H1 (cell line): ENCODE results near the gene TXN2. TPM values are rescaled to one million over a fixed set of nuclear protein-coding genes. Genes with fewer than 3 reads are reported as not detected.

Experiments used
- CTCF ChIA-PET: fragments of 300-600 bp; sonication (Branson Sonifier 250); formaldehyde crosslinking; loops from one replicate; lab custom pipeline; 2021; ENCODE audit not compliant: partially characterized antibody; lab: Charles Lee
- POLR2A ChIA-PET: fragments of 300-600 bp; sonication (Branson Sonifier 250); formaldehyde crosslinking; loops from one replicate; lab custom pipeline; 2021; ENCODE audit warnings: inconsistent platforms; ENCODE audit not compliant: partially characterized antibody; lab: Charles Lee
- DNase-seq, 2 experiments: peaks; one replicate each; pipeline versions ENCODE4 v3.0.0 to v3.0.0-alpha.2; 2010 to 2022; ENCODE audit warnings: low spot score in 2 of 2, low read depth in 1 of 2, mixed read lengths in 1 of 2
- FAIRE-seq: peaks from 2 replicates; lab custom pipeline; 2011; peaks lifted over from hg19 to GRCh38; lab: Jason Lieb, UNC
- H2AFZ ChIP-seq: 2 replicates; pipeline ENCODE4 v1.8.1; 2012; ENCODE audit warnings: low read length, inconsistent platforms
- H2AK5ac ChIP-seq: 2 replicates; pipeline ENCODE4 v1.6.1; 2013; ENCODE audit warnings: low read depth, low read length
- H2BK120ac ChIP-seq: replicated peaks from 2 replicates; pipeline ENCODE3; 2013; ENCODE audit warnings: low read depth, low read length, inconsistent platforms
- H2BK12ac ChIP-seq: 2 replicates; pipeline ENCODE4 v1.6.1; 2013; ENCODE audit warnings: low read depth, low read length
- H2BK15ac ChIP-seq: 2 replicates; pipeline ENCODE4 v1.6.1; 2013; ENCODE audit warnings: low read length
- H2BK20ac ChIP-seq: 2 replicates; pipeline ENCODE4 v1.6.1; 2013; ENCODE audit warnings: low read length
- H2BK5ac ChIP-seq: 2 replicates; pipeline ENCODE4 v1.6.1; 2013; ENCODE audit warnings: low read depth, low read length
- H3K14ac ChIP-seq: 2 replicates; pipeline ENCODE4 v1.6.1; 2013; ENCODE audit warnings: inconsistent platforms; ENCODE audit not compliant: insufficient read length
- H3K18ac ChIP-seq: 2 replicates; pipeline ENCODE4 v1.6.1; 2013; ENCODE audit warnings: low read length; ENCODE audit errors: extremely low read depth
- H3K23ac ChIP-seq: 2 replicates; pipeline ENCODE4 v1.6.1; 2013; ENCODE audit warnings: inconsistent platforms; ENCODE audit not compliant: insufficient read length
- H3K23me2 ChIP-seq: 2 replicates; pipeline ENCODE4 v1.6.1; 2013; ENCODE audit warnings: low read depth, low read length
- H3K27ac ChIP-seq: 2 replicates; pipeline ENCODE4 v1.6.1; 2011; ENCODE audit warnings: low read depth, low read length, inconsistent platforms
- H3K27me3 ChIP-seq, 4 experiments: replicated peaks in 1 of 4; 1 replicate in 1 of 4; 2 replicates in 3 of 4; pipeline versions ENCODE4 v1.6.1 to v1.8.1; 2011 to 2013; ENCODE audit warnings: low read length in 3 of 4, mild to moderate bottlenecking in 3 of 4, inconsistent platforms in 2 of 4, mixed read lengths in 2 of 4, moderate library complexity in 1 of 4; ENCODE audit not compliant: control insufficient read depth in 3 of 4, insufficient read depth in 3 of 4; ENCODE audit errors: extremely low read depth in 1 of 4
- H3K36me3 ChIP-seq, 4 experiments: 2 replicates each; pipeline versions ENCODE4 v1.6.1 to v1.8.1; 2011 to 2013; ENCODE audit warnings: mild to moderate bottlenecking in 4 of 4, low read length in 3 of 4, moderate library complexity in 2 of 4, control low read depth in 1 of 4, inconsistent platforms in 1 of 4; ENCODE audit not compliant: insufficient read depth in 4 of 4, control insufficient read depth in 2 of 4
- H3K4ac ChIP-seq: replicated peaks from 2 replicates; pipeline ENCODE3; 2013; ENCODE audit warnings: low read length, low read depth, mixed read lengths, inconsistent platforms; ENCODE audit not compliant: insufficient read length
- H3K4me1 ChIP-seq, 4 experiments: replicated peaks in 1 of 4; 1 replicate in 1 of 4; 2 replicates in 3 of 4; pipeline versions ENCODE4 v1.6.1 to v1.8.1; 2011 to 2013; ENCODE audit warnings: low read length in 3 of 4, inconsistent platforms in 2 of 4, mixed read lengths in 1 of 4; ENCODE audit not compliant: insufficient read depth in 4 of 4, control insufficient read depth in 3 of 4
- H3K4me2 ChIP-seq, 2 experiments: 2 replicates each; pipeline versions ENCODE4 v1.6.1 to v1.8.1; 2011 to 2013; ENCODE audit warnings: low read depth in 2 of 2, low read length in 2 of 2, control low read depth in 1 of 2, inconsistent platforms in 1 of 2, mild to moderate bottlenecking in 1 of 2; ENCODE audit not compliant: insufficient read depth in 1 of 2
- H3K4me3 ChIP-seq, 4 experiments: fragments of 200-600, 300-600 bp in 1 of 4; sonication (generic), shearing (Covaris generic), sonication (Bioruptor Twin) in 1 of 4; 2 replicates each; pipeline versions ENCODE4 v1.5.1 to v1.8.1; 2011 to 2016; ENCODE audit warnings: low read length in 4 of 4, low read depth in 3 of 4, control low read depth in 2 of 4, inconsistent platforms in 2 of 4, mild to moderate bottlenecking in 2 of 4, mixed read lengths in 1 of 4, moderate library complexity in 1 of 4; ENCODE audit not compliant: insufficient read depth in 2 of 4; ENCODE audit errors: extremely low read depth in 1 of 4
- H3K56ac ChIP-seq: replicated peaks from 2 replicates; pipeline ENCODE3; 2013; ENCODE audit warnings: low read depth, mild to moderate bottlenecking, mixed read lengths, low read length, inconsistent platforms; ENCODE audit not compliant: insufficient read length
- H3K79me1 ChIP-seq: 2 replicates; pipeline ENCODE4 v1.6.1; 2013; ENCODE audit warnings: low read depth, low read length, control low read depth
- H3K79me2 ChIP-seq, 2 experiments: 2 replicates each; pipeline versions ENCODE4 v1.6.1 to v1.8.1; 2012 to 2013; ENCODE audit warnings: low read length in 2 of 2, mild to moderate bottlenecking in 2 of 2, inconsistent platforms in 1 of 2; ENCODE audit not compliant: insufficient read depth in 2 of 2, control insufficient read depth in 1 of 2
- H3K9ac ChIP-seq, 4 experiments: replicated peaks in 1 of 4; 1 replicate in 1 of 4; 2 replicates in 3 of 4; pipeline versions ENCODE4 v1.6.1 to v1.8.1; 2011 to 2013; ENCODE audit warnings: low read depth in 3 of 4, low read length in 3 of 4, control low read depth in 2 of 4, mild to moderate bottlenecking in 2 of 4, moderate library complexity in 2 of 4, inconsistent platforms in 1 of 4; ENCODE audit errors: extremely low read depth in 1 of 4
- H3K9me3 ChIP-seq, 2 experiments: 2 replicates each; pipeline versions ENCODE4 v1.6.1 to v1.8.1; 2012 to 2013; ENCODE audit warnings: mild to moderate bottlenecking in 2 of 2, moderate library complexity in 2 of 2, control low read depth in 1 of 2, inconsistent platforms in 1 of 2, low read depth in 1 of 2, low read length in 1 of 2, mixed read lengths in 1 of 2; ENCODE audit not compliant: insufficient read depth in 2 of 2
- H4K20me1 ChIP-seq, 2 experiments: replicated peaks in 1 of 2; 2 replicates each; pipeline versions ENCODE3 to v1.8.1; 2011 to 2013; ENCODE audit warnings: inconsistent platforms in 2 of 2, low read length in 2 of 2, mild to moderate bottlenecking in 1 of 2; ENCODE audit not compliant: insufficient read depth in 2 of 2, control insufficient read depth in 1 of 2
- H4K5ac ChIP-seq: 2 replicates; pipeline ENCODE4 v1.6.1; 2013; ENCODE audit warnings: low read length, low read depth, mixed read lengths, inconsistent platforms; ENCODE audit not compliant: insufficient read length
- H4K8ac ChIP-seq: 2 replicates; pipeline ENCODE4 v1.8.0; 2013; ENCODE audit warnings: mild to moderate bottlenecking, moderate library complexity, low read length, inconsistent platforms; ENCODE audit not compliant: insufficient read depth; ENCODE audit errors: extremely low read depth
- H4K91ac ChIP-seq: replicated peaks from 2 replicates; pipeline ENCODE3; 2013; ENCODE audit warnings: low read length, mixed read lengths, inconsistent platforms; ENCODE audit not compliant: insufficient read length
- BACH1 ChIP-seq: IDR thresholded peaks from 2 replicates; pipeline ENCODE4 v1.6.1; 2012; ENCODE audit warnings: low read length, improper control_type of control experiment
- GTF2F1 ChIP-seq: IDR thresholded peaks from 2 replicates; pipeline ENCODE4 v1.6.1; 2012; ENCODE audit warnings: low read depth, low read length, improper control_type of control experiment, borderline replicate concordance
- RFX5 ChIP-seq: IDR thresholded peaks from 2 replicates; pipeline ENCODE4 v1.6.1; 2011; ENCODE audit warnings: low read depth, low read length, improper control_type of control experiment, borderline replicate concordance
- SIN3A ChIP-seq, 2 experiments: IDR thresholded peaks in 1 of 2; conservative IDR thresholded peaks in 1 of 2; 2 replicates each; pipeline ENCODE4 v1.6.1; 2011 to 2012; ENCODE audit warnings: low read length in 2 of 2, improper control_type of control experiment in 1 of 2, low read depth in 1 of 2, mild to moderate bottlenecking in 1 of 2
- SUZ12 ChIP-seq: fragments of 200-600 bp; sonication (generic); IDR thresholded peaks from 2 replicates; pipeline ENCODE4 v1.6.1; 2012; ENCODE audit warnings: mild to moderate bottlenecking, inconsistent platforms, low read length, moderate library complexity, mixed read lengths
- WGBS, 2 experiments: shearing (Covaris generic) in 1 of 2; methylation state at CpG; one replicate each; pipeline versions ENCODE4 v1.1.6 to v1.1.7; 2013 to 2015; ENCODE audit warnings: low lambda C conversion rate in 2 of 2, mixed read lengths in 2 of 2, inconsistent platforms in 1 of 2, low coverage in 1 of 2, missing lambda C conversion rate in 1 of 2; ENCODE audit not compliant: insufficient replicate concordance in 2 of 2, insufficient coverage in 1 of 2, insufficient read length in 1 of 2; ENCODE audit errors: extremely low coverage in 1 of 2, missing lambda C conversion rate in 1 of 2; 5-methylcytosine and 5-hydroxymethylcytosine counted together
- polyA plus RNA-seq, 7 experiments: library from polyadenylated mRNA; depleted of rRNA in 3 of 7; stranded (reverse) in 5 of 7; unstranded in 2 of 7; fragments of >200 nt in 5 of 7; fragments of 200-250 nt in 2 of 7; gene quantifications; 1 replicate in 5 of 7; 2 replicates in 1 of 7; 4 replicates in 1 of 7; pipeline versions ENCODE4 v1.2.1 to v1.2.3, GENCODE V29; 2011 to 2013; ENCODE audit warnings: missing spikeins in 2 of 7, mixed read lengths in 2 of 7
- total RNA-seq: library from RNA; stranded (reverse); fragmentation: NEBNext Ultra II Directional; extraction: Animal tissue kit (Norgen Biotek cat#: 25700); gene quantifications from 2 replicates; pipeline ENCODE4 v1.2.1, GENCODE V29; 2021
- TF ChIP-seq, protein P1 (sequence below), 3 experiments: IDR thresholded peaks; 1 replicate in 2 of 3; 2 replicates in 1 of 3; pipeline versions ENCODE4 v1.5.1 to v1.6.1; 2011; ENCODE audit warnings: low read length in 3 of 3, mild to moderate bottlenecking in 3 of 3, inconsistent platforms in 2 of 3, low read depth in 1 of 3, moderate library complexity in 1 of 3; ENCODE audit not compliant: insufficient read depth in 1 of 3; ENCODE audit errors: control extremely low read depth in 1 of 3

TXN2 gene
- total and polyA plus RNA-seq, 2 of the 8 experiments (the other 6 are each of a cell fraction or from before 2014, with no cell fraction given) = 47.5 to 116 TPM

DNA sequence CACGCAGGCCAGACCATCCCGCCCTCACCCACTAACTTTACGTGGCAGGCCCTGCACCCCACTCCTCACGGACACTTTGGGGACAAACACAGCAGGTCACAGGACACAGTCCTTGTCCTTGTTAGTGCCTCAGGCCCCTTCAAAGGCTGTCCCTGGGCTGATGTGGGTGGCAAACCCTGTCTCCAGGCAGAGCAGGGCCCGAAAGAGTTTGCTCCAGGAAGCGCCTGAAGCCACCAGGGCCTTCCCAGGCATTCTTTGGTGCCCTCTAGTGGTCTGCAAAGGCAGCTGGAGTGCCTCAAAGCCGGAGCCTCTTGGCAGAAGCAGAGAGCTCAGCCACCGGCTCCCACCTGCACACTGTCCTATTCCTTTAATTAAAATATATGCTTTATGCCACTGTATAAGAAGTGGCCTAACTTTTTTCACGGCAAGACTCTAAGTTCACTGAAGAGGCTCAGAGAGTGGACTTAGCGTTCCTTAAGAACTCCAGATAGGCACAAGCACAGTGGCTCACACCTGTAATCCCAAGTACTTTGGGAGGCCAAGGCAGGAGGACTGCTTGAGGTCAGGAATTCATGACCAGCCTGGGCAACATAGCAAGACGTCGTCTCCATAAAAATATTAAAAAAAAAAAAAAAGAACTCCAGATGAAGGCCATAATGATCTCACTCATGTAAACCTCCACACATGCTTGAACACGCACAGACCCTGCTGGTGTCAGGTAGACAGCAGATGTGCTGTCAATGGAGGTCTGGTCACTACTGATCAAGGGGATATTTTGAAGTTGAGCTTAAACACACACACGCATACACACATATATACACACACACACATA is 11.1 kb downstream of the TXN2 start:
- FAIRE-seq (peak; percentile 50), DNase-seq (peak; percentile 65 to 83)
- Histone ChIP-seq H4K8ac (no peak overlapping the region), H3K79me2 (no peaks in the 10 kb centered on the region), H2BK5ac (no peak overlapping the region; the same call in 1 of the 2 replicates), H2BK120ac (no peak overlapping the region), H3K9me3 (no peaks in the 10 kb centered on the region), H3K4me2 (no peak overlapping the region), H4K91ac (peak overlapping the region; percentile 58), H2AFZ (no peak overlapping the region), H3K27me3 (no peaks in the 10 kb centered on the region), H2AK5ac (no peak overlapping the region), H3K23me2 (no peaks in the 10 kb centered on the region), H4K20me1 (peaks cover 0 to 2% of the 10 kb centered on the region in 2 experiments), H4K5ac (no peak overlapping the region), H3K36me3 (peaks cover 0 to 3% (median 1%) of the 10 kb centered on the region in 4 experiments; a peak in 4 of 8 replicates), H3K27ac (peak overlapping the region; percentile 30; the same call in 1 of the 2 replicates), H3K14ac (no peak overlapping the region), H3K79me1 (no peaks in the 10 kb centered on the region; the same call in 1 of the 2 replicates), H3K4ac (no peak overlapping the region), H2BK12ac (peak overlapping the region; percentile 94; the same call in 1 of the 2 replicates), H2BK20ac (no peak overlapping the region), H3K4me1 (peaks cover 0 to 2% (median 0%) of the 10 kb centered on the region in 4 experiments; a peak in 2 of 7 replicates), H3K4me3 (no peak overlapping the region), H3K23ac (no peak overlapping the region), H3K56ac (no peak overlapping the region), H3K18ac (no peak overlapping the region), H2BK15ac (no peak overlapping the region; the same call in 1 of the 2 replicates), H3K9ac (no peak overlapping the region)
- WGBS, 2 experiments = 61% methylated on average over 14 of the region's 14 CpGs; no CpG with 5 or more reads in 1 of the 2 experiments
- POLR2A ChIA-PET = interaction anchor here (0.5 to 3.5 kb wide), 13 partner anchors 11 to 186 kb away, joined by 3 to 14 read pairs (median 4); partner anchors contain the start of genes EIF3D and TXN2
- CTCF ChIA-PET = interaction anchor here (0.7 to 6.8 kb wide), 49 partner anchors 8 to 655 kb away, joined by 3 to 78 read pairs (median 6); no protein-coding TSS in a partner anchor
- peak; percentile 70 for TF ChIP-seq RFX5
- no peak for TF ChIP-seq SUZ12
- TF ChIP-seq, protein P1, sequence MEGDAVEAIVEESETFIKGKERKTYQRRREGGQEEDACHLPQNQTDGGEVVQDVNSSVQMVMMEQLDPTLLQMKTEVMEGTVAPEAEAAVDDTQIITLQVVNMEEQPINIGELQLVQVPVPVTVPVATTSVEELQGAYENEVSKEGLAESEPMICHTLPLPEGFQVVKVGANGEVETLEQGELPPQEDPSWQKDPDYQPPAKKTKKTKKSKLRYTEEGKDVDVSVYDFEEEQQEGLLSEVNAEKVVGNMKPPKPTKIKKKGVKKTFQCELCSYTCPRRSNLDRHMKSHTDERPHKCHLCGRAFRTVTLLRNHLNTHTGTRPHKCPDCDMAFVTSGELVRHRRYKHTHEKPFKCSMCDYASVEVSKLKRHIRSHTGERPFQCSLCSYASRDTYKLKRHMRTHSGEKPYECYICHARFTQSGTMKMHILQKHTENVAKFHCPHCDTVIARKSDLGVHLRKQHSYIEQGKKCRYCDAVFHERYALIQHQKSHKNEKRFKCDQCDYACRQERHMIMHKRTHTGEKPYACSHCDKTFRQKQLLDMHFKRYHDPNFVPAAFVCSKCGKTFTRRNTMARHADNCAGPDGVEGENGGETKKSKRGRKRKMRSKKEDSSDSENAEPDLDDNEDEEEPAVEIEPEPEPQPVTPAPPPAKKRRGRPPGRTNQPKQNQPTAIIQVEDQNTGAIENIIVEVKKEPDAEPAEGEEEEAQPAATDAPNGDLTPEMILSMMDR (IDR thresholded peaks at IDR 0.05; ENCODE audit: control extremely low read depth in 1 of 3, insufficient read depth in 1 of 3, low read depth in 1 of 3, low read length in 3 of 3) = peak; percentile 85 to 96 (median 95)
- no peak for TF ChIP-seq BACH1
- no peak for TF ChIP-seq GTF2F1
- TF ChIP-seq SIN3A (conservative IDR thresholded peaks at IDR 0.05 in 1 of 2, IDR thresholded peaks at IDR 0.05 in 1 of 2; ENCODE audit: low read depth in 1 of 2, low read length in 2 of 2) = 0 out of 4 replicates have a peak, but pooled peaks of 1 of the 2 experiments have one; percentile 52
